ENCODE data around the gene SHB.

GRCh38 chr9:37908283-37908682, 160.7 kb downstream of the SHB start:
- no peak for TF ChIP-seq POLR2AphosphoS5 (IDR thresholded peaks at IDR 0.05; ENCODE audit: insufficient read depth, low read depth, low read length)
- no peak for TF ChIP-seq MYC (IDR thresholded peaks at IDR 0.05; ENCODE audit: low read depth, low read length)
- TF ChIP-seq POLR2A (IDR thresholded peaks at IDR 0.05; ENCODE audit: low read depth, low read length): no peak
- TF ChIP-seq CTCF (IDR thresholded peaks at IDR 0.05; ENCODE audit: extremely low read depth in 1 of 2, insufficient read depth in 1 of 2, low read depth in 1 of 2, low read length in 2 of 2): no peak
- TF ChIP-seq GATA2 (IDR thresholded peaks at IDR 0.05; ENCODE audit: insufficient read depth, insufficient read length, low read depth, low read length): no peak
- no peak for TF ChIP-seq EZH2 (IDR thresholded peaks at IDR 0.05; ENCODE audit: borderline replicate concordance, low read depth, low read length, severe bottlenecking)
- no peak for TF ChIP-seq MAX (IDR thresholded peaks at IDR 0.05; ENCODE audit: insufficient read depth, insufficient read length)
- TF ChIP-seq FOS (IDR thresholded peaks at IDR 0.05; ENCODE audit: borderline replicate concordance, insufficient read depth, low read length): no peak

All from endothelial cell of umbilical vein (primary cell).